ENCODE data around the gene CHST4. TPM values are rescaled to one million over a fixed set of nuclear protein-coding genes. Genes with fewer than 3 reads are reported as not detected.
A peak's percentile ranks its signal among the peaks of the same experiment; 100 is the strongest.

CHST4 gene
- total and polyA plus RNA-seq, 2 of the 4 experiments (the other 2 are of a cell fraction), result not detected

DNA sequence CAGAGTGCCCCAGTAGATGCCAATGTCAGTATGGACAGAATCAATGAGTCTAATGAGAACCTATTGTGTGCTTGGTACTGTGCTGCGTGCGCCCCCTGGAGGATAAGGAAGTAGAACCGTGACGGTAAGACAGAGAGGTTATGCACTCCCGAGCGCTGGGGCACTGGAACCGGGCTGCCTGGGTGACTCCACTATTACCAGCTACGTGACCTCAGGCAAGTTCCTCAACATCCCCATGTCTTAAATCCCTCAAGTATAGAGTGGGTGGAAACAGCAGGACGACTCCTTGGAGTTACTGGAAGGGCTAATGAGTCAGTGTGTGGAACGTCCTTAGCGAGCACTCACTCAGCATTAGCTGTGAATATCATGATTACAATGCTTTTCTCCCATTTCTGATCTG is 16.2 kb downstream of the CHST4 start:
- no peak overlapping the region for H4K91ac ChIP-seq (ENCODE audit: insufficient read depth, low read depth, low read length)
- H4K20me1 ChIP-seq (ENCODE audit: insufficient read depth, low read length), result no peaks in the 10 kb centered on the region
- no peak overlapping the region for H2BK15ac ChIP-seq (ENCODE audit: low read depth, low read length)
- H3K4me2 ChIP-seq (ENCODE audit: low read depth, low read length), result no peak overlapping the region
- no peak overlapping the region for H3K4me3 ChIP-seq (ENCODE audit: insufficient read depth, low read depth, low read length)
- no CpG with 5 or more reads among the region's 11 CpGs for WGBS, 2 experiments (ENCODE audit: extremely low coverage in 2 of 2, insufficient read length in 1 of 2)
- H3K4ac ChIP-seq (ENCODE audit: low read depth, low read length), result no peak overlapping the region
- peak; percentile 38 for TF ChIP-seq CTCF (conservative IDR thresholded peaks at IDR 0.05; ENCODE audit: low read depth, low read length)
- no peak for TF ChIP-seq RAD21 (IDR thresholded peaks at IDR 0.05; ENCODE audit: low read length)
- no peak overlapping the region for H3K14ac ChIP-seq (replicated peaks; ENCODE audit: low read depth, low read length)
- no peaks in the 10 kb centered on the region for H3K27me3 ChIP-seq (ENCODE audit: control insufficient read depth, insufficient read depth, low read length)
- DNase-seq, result peak; percentile 6
- intact Hi-C loops (cut with micrococcal nuclease), result no loop called here
- no peak overlapping the region for H3K27ac ChIP-seq (ENCODE audit: insufficient read depth, low read length)
- H4K8ac ChIP-seq (ENCODE audit: low read depth in 2 of 2, low read length in 2 of 2), result no peak overlapping the region
- H3K36me3 ChIP-seq (ENCODE audit: control insufficient read depth, insufficient read depth, low read length), result no peaks in the 10 kb centered on the region
- no peak overlapping the region for H2AK5ac ChIP-seq (ENCODE audit: low read depth, low read length)
- H3K56ac ChIP-seq (ENCODE audit: extremely low read depth, insufficient read depth, low read length), result no peak overlapping the region
- H2BK5ac ChIP-seq (ENCODE audit: low read depth, low read length, poor library complexity, severe bottlenecking), result no peak overlapping the region
- H2AFZ ChIP-seq (replicated peaks; ENCODE audit: low read length, poor library complexity), result no peak overlapping the region
- no peak overlapping the region for H2AK9ac ChIP-seq (replicated peaks; ENCODE audit: low read depth, low read length, poor library complexity)
- ChIA-PET POLR2A (ENCODE audit: unreplicated experiment) (no interaction called here), CTCF (no interaction called here)
- no peak overlapping the region for H3K23ac ChIP-seq (ENCODE audit: low read depth, low read length)
- no peaks in the 10 kb centered on the region for H3K4me1 ChIP-seq (ENCODE audit: control insufficient read depth, insufficient read depth, low read length)
- H4K5ac ChIP-seq (ENCODE audit: low read depth, low read length), result no peak overlapping the region
- ATAC-seq (ENCODE audit: low read depth), result peak; percentile 57
- H3K9me3 ChIP-seq (ENCODE audit: control insufficient read depth, insufficient read depth, low read length), result no peaks in the 10 kb centered on the region
- H3K79me1 ChIP-seq (ENCODE audit: low read depth in 1 of 2, low read length in 2 of 2), result no peaks in the 10 kb centered on the region
- no peak overlapping the region for H3K9ac ChIP-seq (ENCODE audit: low read depth, low read length)
- no peak overlapping the region for H2BK120ac ChIP-seq (ENCODE audit: low read depth, low read length)
- in situ Hi-C loops (cut with MboI; ENCODE audit: low sequenced_read_pairs), result no loop called here
- no peak overlapping the region for H3K18ac ChIP-seq (ENCODE audit: low read depth, low read length)
- BruUV-seq (replicated peaks), result no TSS peak
- no peak overlapping the region for H2BK20ac ChIP-seq (ENCODE audit: low read depth, low read length)
- H3K9me1 ChIP-seq (ENCODE audit: insufficient read depth, low read length), result no peaks in the 10 kb centered on the region
- dilution Hi-C loops (cut with HindIII; ENCODE audit: low sequenced_read_pairs, unreplicated experiment), result no loop called here

All from IMR-90 (cell line).